ENCODE results near the gene CDC20. TPM values are rescaled to one million over a fixed set of nuclear protein-coding genes. Genes with fewer than 3 reads are reported as not detected.
"Not testable (repeated sequence)": the region's sequence is repeated elsewhere in the genome, so short reads cannot be mapped to it uniquely, and the experiment has no call there.

CDC20 gene
- total RNA-seq, 1 experiment from 2014 or later = 185 TPM

GRCh38 chr1:43360616-43361015, 1.8 kb downstream of the CDC20 start:
- no peak overlapping the region for H3K27ac ChIP-seq
- no peak overlapping the region; the same call in 1 of the 2 replicates for H3K4me3 ChIP-seq
- H3K36me3 ChIP-seq = peaks cover 39% of the 10 kb centered on the region
- no peak for DNase-seq
- H3K9me3 ChIP-seq (replicated peaks) = no peaks in the 10 kb centered on the region
- no peaks in the 10 kb centered on the region for H3K27me3 ChIP-seq
- H3K4me1 ChIP-seq = peaks cover 7% of the 10 kb centered on the region; the same call in 1 of the 2 replicates

- Histone ChIP-seq H3K4me1 (peaks cover 7% of the 10 kb centered on the region; the same call in 1 of the 2 replicates), H3K36me3 (peaks cover 39% of the 10 kb centered on the region), H3K27ac (no peak overlapping the region), H3K9me3 (replicated peaks) (no peaks in the 10 kb centered on the region), H3K27me3 (no peaks in the 10 kb centered on the region), H3K4me3 (no peak overlapping the region)
- DNase-seq = no peak
Measured at GRCh38 chr1:43363283-43363934, 4.6 kb downstream of the CDC20 start.

GRCh38 chr1:43363935-43364525, 5.2 kb downstream of the CDC20 start:
- H3K27ac ChIP-seq = no peak overlapping the region
- no peaks in the 10 kb centered on the region for H3K27me3 ChIP-seq
- H3K9me3 ChIP-seq (replicated peaks) = no peaks in the 10 kb centered on the region
- H3K4me3 ChIP-seq = no peak overlapping the region
- no peak for DNase-seq
- H3K36me3 ChIP-seq = peaks cover 39% of the 10 kb centered on the region
- H3K4me1 ChIP-seq = peaks cover 10% of the 10 kb centered on the region; the same call in 1 of the 2 replicates

- Histone ChIP-seq H3K36me3 (peaks cover 33% of the 10 kb centered on the region), H3K4me1 (peaks cover 4% of the 10 kb centered on the region; the same call in 1 of the 2 replicates), H3K9me3 (replicated peaks) (no peaks in the 10 kb centered on the region), H3K27ac (no peak overlapping the region), H3K4me3 (no peak overlapping the region), H3K27me3 (no peaks in the 10 kb centered on the region)
- DNase-seq = no peak
Measured at GRCh38 chr1:43365678-43366077, 6.9 kb downstream of the CDC20 start.

GRCh38 chr1:43366179-43366578, 7.4 kb downstream of the CDC20 start:
- Histone ChIP-seq H3K27me3 (no peaks in the 10 kb centered on the region), H3K27ac (no peak overlapping the region), H3K4me1 (peaks cover 3% of the 10 kb centered on the region; the same call in 1 of the 2 replicates), H3K36me3 (peaks cover 28% of the 10 kb centered on the region), H3K9me3 (replicated peaks) (no peaks in the 10 kb centered on the region), H3K4me3 (no peak overlapping the region)
- no peak for DNase-seq

GRCh38 chr1:43366601-43367025, 7.8 kb downstream of the CDC20 start:
- Histone ChIP-seq H3K27me3 (no peaks in the 10 kb centered on the region), H3K4me3 (peak overlapping the region; percentile 87; the same call in 1 of the 2 replicates), H3K27ac (no peak overlapping the region), H3K4me1 (peaks cover 3% of the 10 kb centered on the region; the same call in 1 of the 2 replicates), H3K9me3 (replicated peaks) (no peaks in the 10 kb centered on the region), H3K36me3 (peaks cover 23% of the 10 kb centered on the region)
- no peak for DNase-seq

- H3K27ac ChIP-seq = peak overlapping the region; percentile 73; the same call in 1 of the 2 replicates
Measured at GRCh38 chr1:43367026-43367903, 8.5 kb downstream of the CDC20 start.

GRCh38 chr1:43367904-43368645, 9.3 kb downstream of the CDC20 start, which contains the start of gene ELOVL1:
Gene ELOVL1, minus strand, starts transcription at chr1:43368011. Its CDS starts 2,402 bp downstream, at chr1:43365609.
- Histone ChIP-seq H3K27ac (peak within 1 kb of the TSS; percentile 73), H3K4me1 (peaks cover 3% of the 10 kb centered on the region; the same call in 1 of the 2 replicates), H3K27me3 (no peaks in the 10 kb centered on the region), H3K9me3 (replicated peaks) (no peaks in the 10 kb centered on the region), H3K36me3 (peaks cover 10% of the 10 kb centered on the region), H3K4me3 (peak within 1 kb of the TSS; percentile 87)
- peak; percentile 92 to 94 for DNase-seq

More at GRCh38 chr1:43367026-43367903, 8.5 kb downstream of the CDC20 start:
- Histone ChIP-seq H3K9me3 (replicated peaks) (no peaks in the 10 kb centered on the region), H3K27me3 (no peaks in the 10 kb centered on the region), H3K4me1 (peaks cover 3% of the 10 kb centered on the region; the same call in 1 of the 2 replicates), H3K4me3 (peak overlapping the region; percentile 87), H3K36me3 (peaks cover 17% of the 10 kb centered on the region)
- DNase-seq = no peak

GRCh38 chr1:43368646-43369020, 9.9 kb downstream of the CDC20 start:
- peaks cover 8% of the 10 kb centered on the region for H3K36me3 ChIP-seq
- peak in 1 of 2 experiments; percentile 41 for DNase-seq
- no peaks in the 10 kb centered on the region for H3K9me3 ChIP-seq (replicated peaks)
- peak overlapping the region; percentile 87 for H3K4me3 ChIP-seq
- H3K27me3 ChIP-seq = no peaks in the 10 kb centered on the region
- H3K27ac ChIP-seq = peak overlapping the region; percentile 73
- peaks cover 3% of the 10 kb centered on the region; the same call in 1 of the 2 replicates for H3K4me1 ChIP-seq

- not testable (repeated sequence) for H3K4me3 ChIP-seq; H3K27me3 ChIP-seq; H3K9me3 ChIP-seq (replicated peaks); H3K27ac ChIP-seq; DNase-seq; H3K36me3 ChIP-seq; H3K4me1 ChIP-seq
Measured at GRCh38 chr1:43369779-43370178, 11.0 kb downstream of the CDC20 start.

- H3K27ac ChIP-seq = no peak overlapping the region
- peaks cover 3% of the 10 kb centered on the region; the same call in 1 of the 2 replicates for H3K4me1 ChIP-seq
- H3K27me3 ChIP-seq = no peaks in the 10 kb centered on the region
- H3K4me3 ChIP-seq = no peak overlapping the region
- no peaks in the 10 kb centered on the region for H3K9me3 ChIP-seq (replicated peaks)
- no peak for DNase-seq
- H3K36me3 ChIP-seq = no peaks in the 10 kb centered on the region
Measured at GRCh38 chr1:43370564-43370963, 11.8 kb downstream of the CDC20 start.

- H3K4me1 ChIP-seq = peaks cover 3% of the 10 kb centered on the region; the same call in 1 of the 2 replicates
- no peak overlapping the region for H3K27ac ChIP-seq
- no peaks in the 10 kb centered on the region for H3K9me3 ChIP-seq (replicated peaks)
- no peaks in the 10 kb centered on the region for H3K27me3 ChIP-seq
- no peak overlapping the region for H3K4me3 ChIP-seq
- no peaks in the 10 kb centered on the region for H3K36me3 ChIP-seq
- no peak for DNase-seq
Measured at GRCh38 chr1:43372172-43372571, 13.4 kb downstream of the CDC20 start.

GRCh38 chr1:43373066-43373940, 14.5 kb downstream of the CDC20 start:
- H3K4me3 ChIP-seq = no peak overlapping the region
- H3K27ac ChIP-seq = no peak overlapping the region
- H3K36me3 ChIP-seq = no peaks in the 10 kb centered on the region
- no peaks in the 10 kb centered on the region for H3K9me3 ChIP-seq (replicated peaks)
- peaks cover 3% of the 10 kb centered on the region; the same call in 1 of the 2 replicates for H3K4me1 ChIP-seq
- DNase-seq = no peak
- H3K27me3 ChIP-seq = no peaks in the 10 kb centered on the region

Data from SJCRH30 (cell line).